Aorta (tissue), 5 donors: Measurements from ENCODE around the gene CCDC102B. TPM values are rescaled to one million over a fixed set of nuclear protein-coding genes. Genes with fewer than 3 reads are reported as not detected.
"Not testable (repeated sequence)": the region's sequence is repeated elsewhere in the genome, so short reads cannot be mapped to it uniquely, and the experiment has no call there.

Experiments used
- ATAC-seq: fragments of 200-7000 bp; cut with Tn5 transposase; one replicate; pipeline ENCODE4 v1.9.1; 2022; ENCODE audit warnings: moderate library complexity; ENCODE audit not compliant: low FRiP score
- DNase-seq, 2 donors: peaks; one replicate each; pipeline ENCODE4 v3.0.0-alpha.2; 2020
- H3K27ac ChIP-seq, 2 donors: one replicate each; pipeline ENCODE4 v1.5.1; 2013; ENCODE audit warnings: low read length in 2 of 2, mild to moderate bottlenecking in 2 of 2, moderate library complexity in 2 of 2, control low read depth in 1 of 2, inconsistent platforms in 1 of 2, low read depth in 1 of 2
- H3K27me3 ChIP-seq, 2 donors: one replicate each; pipeline ENCODE4 v1.6.1; 2013; ENCODE audit warnings: control low read depth in 1 of 2, low read length in 1 of 2, mild to moderate bottlenecking in 1 of 2, moderate library complexity in 1 of 2; ENCODE audit not compliant: insufficient read depth in 2 of 2, control insufficient read depth in 1 of 2
- H3K36me3 ChIP-seq, 2 donors: one replicate each; pipeline ENCODE4 v1.6.1; 2013; ENCODE audit warnings: control low read depth in 1 of 2, low read length in 1 of 2, mild to moderate bottlenecking in 1 of 2; ENCODE audit not compliant: insufficient read depth in 2 of 2, control insufficient read depth in 1 of 2
- H3K4me1 ChIP-seq, 2 donors: one replicate each; pipeline ENCODE4 v1.6.1; 2013; ENCODE audit warnings: low read length in 2 of 2, control low read depth in 1 of 2, mild to moderate bottlenecking in 1 of 2, moderate library complexity in 1 of 2; ENCODE audit not compliant: insufficient read depth in 2 of 2, control insufficient read depth in 1 of 2
- H3K4me3 ChIP-seq, 2 donors: one replicate each; pipeline ENCODE4 v1.5.1; 2013; ENCODE audit warnings: low read length in 2 of 2, control low read depth in 1 of 2, mild to moderate bottlenecking in 1 of 2
- H3K9me3 ChIP-seq: one replicate; pipeline ENCODE4 v1.6.1; 2013; ENCODE audit warnings: mild to moderate bottlenecking, low read length; ENCODE audit not compliant: control insufficient read depth
- WGBS, 2 donors: extraction: QIAGEN DNeasy Blood & Tissue Kit; methylation state at CpG; one replicate each; pipeline ENCODE4 v1.1.7; 2013; 5-methylcytosine and 5-hydroxymethylcytosine counted together
- intact Hi-C, 2 donors: fragments of 100-400 bp; cut with DNase I; formaldehyde crosslinking; loops; one replicate each; pipeline versions ENCODE4 v1.14.2 to v1.15.0; 2022
- polyA plus RNA-seq, 2 donors: library from polyadenylated mRNA; stranded (reverse); fragments of 200-250 nt; gene quantifications; one replicate each; pipeline ENCODE4 v1.2.3, GENCODE V29; 2013
- total RNA-seq, 2 donors: library from RNA; stranded (reverse); fragmentation: NEBNext Ultra II Directional; extraction: Animal tissue kit (Norgen Biotek cat#: 25700); gene quantifications; one replicate each; pipeline ENCODE4 v1.2.1, GENCODE V29; 2021
- donor health status: healthy with polysubstance abuse.
- donor health status: Bipolar disorder and iron deficiency.
- donor health status: DM: no; HTN: no; CAD: no.
- donor health status: DM: no; HTN: no; CAD: no.
- donor health status: DM: yes; HTN: yes; CAD: no.

Gene CCDC102B
- total and polyA plus RNA-seq, 4 donors, result 7.6 to 30.1 (median 12.2) TPM

GRCh38 chr18:68985172-68985820 lies 187.4 kb downstream of the CCDC102B start:
- DNase-seq (no peak), ATAC-seq (no peak)
- intact Hi-C loops, result no loop called here
- WGBS, 2 donors, result 84 to 91% methylated on average over 2 of the region's 2 CpGs
- H3K4me1 ChIP-seq, result no peaks in the 10 kb centered on the region
- no peaks in the 10 kb centered on the region for H3K36me3 ChIP-seq
- no peaks in the 10 kb centered on the region for H3K27me3 ChIP-seq
- no peak overlapping the region for H3K4me3 ChIP-seq
- H3K9me3 ChIP-seq, result peaks cover 2% of the 10 kb centered on the region
- no peak overlapping the region for H3K27ac ChIP-seq

GRCh38 chr18:68991286-68991685 lies 193.4 kb downstream of the CCDC102B start:
- Histone ChIP-seq H3K27me3 (no peaks in the 10 kb centered on the region), H3K9me3 (no peaks in the 10 kb centered on the region), H3K4me1 (no peaks in the 10 kb centered on the region), H3K36me3 (no peaks in the 10 kb centered on the region), H3K4me3 (no peak overlapping the region), H3K27ac (no peak overlapping the region)
- DNase-seq, result no peak
- no peak for ATAC-seq
- intact Hi-C loops, result no loop called here

DNA sequence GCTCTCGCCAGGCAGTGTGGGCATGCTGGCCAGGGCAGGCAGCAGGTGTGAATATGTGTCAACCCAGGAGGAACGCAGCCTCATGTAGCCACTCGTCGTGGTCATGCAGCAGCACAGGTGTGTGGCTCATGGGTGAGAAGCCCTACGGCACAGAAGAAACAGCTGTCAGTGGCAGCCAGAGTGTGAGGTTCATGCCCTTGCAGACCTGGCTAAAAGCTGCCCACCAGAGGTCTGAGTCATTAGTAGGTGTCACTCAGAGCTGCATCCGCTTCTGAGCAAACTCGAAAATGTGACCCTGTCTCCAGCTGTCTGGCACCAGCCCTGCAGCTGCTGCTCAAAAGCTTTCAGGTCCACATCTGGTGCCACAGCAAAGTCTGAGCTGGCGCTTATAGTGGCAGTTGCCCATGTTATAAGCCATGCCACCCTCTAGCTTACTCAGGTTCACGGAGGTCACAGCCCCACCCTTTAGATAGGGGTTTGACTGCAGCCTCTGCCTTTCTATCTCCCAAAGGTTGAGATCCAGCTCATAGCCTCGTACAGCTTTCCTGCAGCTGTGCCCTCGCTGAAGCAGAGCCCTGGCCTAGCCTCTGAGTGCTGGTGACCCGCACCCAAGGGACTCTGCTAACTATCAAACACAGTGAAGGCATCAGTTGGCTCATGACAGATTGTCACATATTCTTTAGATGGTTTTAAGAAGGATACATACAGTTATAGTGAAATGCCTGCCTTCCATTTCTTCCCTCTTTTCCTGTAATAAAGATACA lies 195.0 kb downstream of the CCDC102B start:
- Histone ChIP-seq H3K4me3 (no peak overlapping the region), H3K27ac (no peak overlapping the region), H3K4me1 (no peaks in the 10 kb centered on the region), H3K36me3 (no peaks in the 10 kb centered on the region), H3K9me3 (no peaks in the 10 kb centered on the region), H3K27me3 (no peaks in the 10 kb centered on the region)
- intact Hi-C loops, result no loop called here
- peak in 1 of 2 donors; percentile 32 for DNase-seq
- 77 to 79% methylated on average over 12 of the region's 12 CpGs for whole genome bisulfite sequencing, 2 donors
- peak; percentile 20 for ATAC-seq

GRCh38 chr18:68995675-68996074 lies 197.8 kb downstream of the CCDC102B start:
- ATAC-seq, result no peak
- intact Hi-C loops, result no loop called here
- 69 to 73% methylated on average over 4 of the region's 4 CpGs for WGBS, 2 donors

DNA sequence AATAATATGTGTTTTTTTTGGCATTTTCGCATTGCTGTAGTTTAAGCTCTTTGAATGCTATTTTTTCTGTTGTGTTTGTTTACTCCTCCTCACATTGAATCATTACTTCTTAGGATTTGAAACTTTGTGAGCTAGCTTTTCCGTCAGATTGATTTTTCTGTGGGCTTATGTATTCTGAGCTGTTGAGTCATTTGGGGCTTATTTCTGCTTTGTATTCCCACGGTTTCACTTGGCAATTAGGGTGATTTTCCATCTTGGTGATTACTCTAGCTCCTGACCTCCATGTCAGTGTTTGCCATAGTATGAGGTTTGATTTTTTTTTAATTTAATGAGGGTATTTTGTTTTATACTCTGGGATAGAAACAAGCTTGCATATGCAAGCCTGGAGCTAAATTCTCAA lies 200.0 kb downstream of the CCDC102B start:
- H3K4me1 ChIP-seq, result no peaks in the 10 kb centered on the region
- no peaks in the 10 kb centered on the region for H3K9me3 ChIP-seq
- ATAC-seq (no peak), DNase-seq (no peak)
- intact Hi-C loops, result no loop called here
- no peaks in the 10 kb centered on the region for H3K27me3 ChIP-seq
- H3K36me3 ChIP-seq, result no peaks in the 10 kb centered on the region
- H3K4me3 ChIP-seq, result no peak overlapping the region
- WGBS, 2 donors, result 66 to 73% methylated on average over 3 of the region's 3 CpGs
- no peak overlapping the region for H3K27ac ChIP-seq

More at GRCh38 chr18:68995675-68996074, 197.8 kb downstream of the CCDC102B start:
- Histone ChIP-seq H3K27ac (no peak overlapping the region), H3K4me3 (no peak overlapping the region), H3K36me3 (no peaks in the 10 kb centered on the region), H3K27me3 (no peaks in the 10 kb centered on the region), H3K4me1 (no peaks in the 10 kb centered on the region), H3K9me3 (no peaks in the 10 kb centered on the region)
- no peak for DNase-seq

- no peaks in the 10 kb centered on the region for H3K36me3 ChIP-seq
- no peak for DNase-seq
- 76 to 90% methylated on average over 1 of the region's 1 CpG for WGBS, 2 donors
- intact Hi-C loops, result no loop called here
- no peaks in the 10 kb centered on the region for H3K27me3 ChIP-seq
- H3K4me3 ChIP-seq, result no peak overlapping the region
- ATAC-seq, result no peak
- no peak overlapping the region for H3K27ac ChIP-seq
- no peaks in the 10 kb centered on the region for H3K4me1 ChIP-seq
- no peaks in the 10 kb centered on the region for H3K9me3 ChIP-seq
These were observed 202.5 kb downstream of the CCDC102B start for GRCh38 chr18:69000366-69000765.

GRCh38 chr18:69002233-69002632 lies 204.4 kb downstream of the CCDC102B start:
- intact Hi-C loops, result no loop called here
- DNase-seq (no peak), ATAC-seq (no peak)
- no peaks in the 10 kb centered on the region for H3K4me1 ChIP-seq
- WGBS, 2 donors, result 94 to 95% methylated on average over 6 of the region's 6 CpGs
- H3K36me3 ChIP-seq, result no peaks in the 10 kb centered on the region
- H3K27ac ChIP-seq, result no peak overlapping the region
- no peak overlapping the region for H3K4me3 ChIP-seq
- no peaks in the 10 kb centered on the region for H3K27me3 ChIP-seq
- H3K9me3 ChIP-seq, result no peaks in the 10 kb centered on the region

GRCh38 chr18:69006212-69006611 lies 208.3 kb downstream of the CCDC102B start:
- H3K9me3 ChIP-seq, DNase-seq, H3K27ac ChIP-seq, ATAC-seq, H3K4me3 ChIP-seq, H3K27me3 ChIP-seq, H3K36me3 ChIP-seq, intact Hi-C loops, H3K4me1 ChIP-seq: not testable (repeated sequence)
- 95 to 98% methylated on average over 4 of the region's 4 CpGs for WGBS, 2 donors

- Histone ChIP-seq H3K4me1 (no peaks in the 10 kb centered on the region), H3K4me3 (no peak overlapping the region), H3K9me3 (no peaks in the 10 kb centered on the region), H3K27me3 (no peaks in the 10 kb centered on the region), H3K27ac (no peak overlapping the region), H3K36me3 (no peaks in the 10 kb centered on the region)
- intact Hi-C loops, result no loop called here
- ATAC-seq (peak; percentile 26), DNase-seq (no peak)
- WGBS, 2 donors, result 81% methylated on average over 5 of the region's 5 CpGs
These were observed 210.7 kb downstream of the CCDC102B start for GRCh38 chr18:69008538-69008937.
